ENCODE measurements around the gene MUSK. TPM values are rescaled to one million over a fixed set of nuclear protein-coding genes. Genes with fewer than 3 reads are reported as not detected.
"Not testable (repeated sequence)": the region's sequence is repeated elsewhere in the genome, so short reads cannot be mapped to it uniquely, and the experiment has no call there.

Gene MUSK
- total and polyA plus RNA-seq, 2 experiments from 2014 or later, result not detected

DNA sequence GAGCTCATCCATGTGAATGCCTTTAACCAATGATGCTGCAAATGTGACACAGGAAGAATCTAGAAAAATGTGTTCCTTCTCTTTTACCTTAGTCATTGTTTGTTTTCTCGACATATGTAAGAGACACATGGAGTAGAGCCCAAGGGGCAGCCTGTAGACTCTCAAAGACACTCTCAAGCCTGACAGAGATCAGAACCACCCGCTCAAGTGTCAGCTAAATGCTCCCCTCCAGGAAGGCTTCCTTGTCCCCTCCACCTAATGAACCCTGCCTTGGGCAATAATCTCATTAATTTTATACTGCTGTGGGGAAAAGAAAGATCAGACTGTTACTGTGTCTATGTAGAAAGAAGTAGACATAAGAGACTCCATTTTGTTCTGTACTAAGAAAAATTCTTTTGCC, 157.4 kb downstream of the MUSK start:
- TF ChIP-seq ZNF114 (CRISPR knock-in tag; IDR thresholded peaks at IDR 0.05), result peak; percentile 57; the same call in 1 of the 2 replicates
- no peak for TF ChIP-seq CREB1 (CRISPR knock-in tag; IDR thresholded peaks at IDR 0.05; ENCODE audit: low read depth)
- H3K36me3 Mint-ChIP-seq (ENCODE audit: low read depth), result peaks cover 14% of the 10 kb centered on the region; the same call in 2 of the 3 replicates
- H3K27ac ChIP-seq (ENCODE audit: low read depth), result peak overlapping the region; percentile 76; the same call in 1 of the 2 replicates
- H3K4me3 ChIP-seq, result no peak overlapping the region
- no peak overlapping the region for H3K4me2 ChIP-seq
- peaks cover 14% of the 10 kb centered on the region; the same call in 2 of the 3 replicates for H3K4me1 Mint-ChIP-seq
- peak overlapping the region; percentile 91; the same call in 1 of the 2 replicates for H2AFZ ChIP-seq
- no peaks in the 10 kb centered on the region for H3K79me2 ChIP-seq (replicated peaks; ENCODE audit: insufficient read depth)
- H3K9me2 ChIP-seq (ENCODE audit: insufficient read depth), result 0 out of 2 replicates have a peak, but pooled peaks cover 4% of the 10 kb centered on the region
- no peaks in the 10 kb centered on the region for H3K27me3 ChIP-seq (ENCODE audit: insufficient read depth)
- H3K27me3 Mint-ChIP-seq (ENCODE audit: insufficient read depth, low read depth, poor library complexity), result peaks cover 7% of the 10 kb centered on the region
- 0 out of 2 replicates have a peak overlapping the region, but pooled peaks have one; percentile 68 for H3K27ac Mint-ChIP-seq
- H3K36me3 ChIP-seq (ENCODE audit: insufficient read depth), result no peaks in the 10 kb centered on the region
- no peaks in the 10 kb centered on the region for H4K20me1 ChIP-seq (replicated peaks; ENCODE audit: insufficient read depth)
- DNase-seq (ENCODE audit: low spot score) (peak; percentile 6), ATAC-seq (peak; percentile 40; the same call in 2 of the 3 replicates)
- H3F3A ChIP-seq (replicated peaks; ENCODE audit: low read depth), result no peaks in the 10 kb centered on the region
- no peak overlapping the region for H3K4me3 Mint-ChIP-seq
- peaks cover 13% of the 10 kb centered on the region; the same call in 2 of the 3 replicates for H3K9me3 Mint-ChIP-seq
- H3K4me1 ChIP-seq (ENCODE audit: insufficient read depth), result peaks cover 6% of the 10 kb centered on the region

DNA sequence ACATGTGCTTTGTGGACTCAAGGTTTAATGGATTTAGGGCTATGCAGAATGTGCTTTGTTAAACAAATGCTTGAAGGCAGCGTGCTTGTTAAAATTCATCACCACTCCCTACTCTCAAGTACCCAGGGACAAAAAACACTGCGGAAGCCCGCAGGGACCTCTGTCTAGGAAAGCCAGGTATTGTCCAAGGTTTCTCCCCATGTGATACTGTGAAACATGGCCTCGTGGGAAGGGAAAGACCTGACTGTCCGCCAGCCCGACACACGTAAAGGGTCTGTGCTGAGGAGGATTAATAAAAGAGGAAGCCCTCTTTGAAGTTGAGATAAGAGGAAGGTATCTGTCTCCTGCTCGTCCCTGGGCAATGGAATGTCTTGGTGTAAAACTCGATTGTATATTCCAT, 157.8 kb downstream of the MUSK start:
- not testable (repeated sequence) for ATAC-seq; H3K9me2 ChIP-seq (ENCODE audit: insufficient read depth); H3K27me3 Mint-ChIP-seq (ENCODE audit: insufficient read depth, low read depth, poor library complexity); H3K79me2 ChIP-seq (replicated peaks; ENCODE audit: insufficient read depth); H2AFZ ChIP-seq; H3K27ac ChIP-seq (ENCODE audit: low read depth); H3K36me3 ChIP-seq (ENCODE audit: insufficient read depth); H3F3A ChIP-seq (replicated peaks; ENCODE audit: low read depth); H3K27me3 ChIP-seq (ENCODE audit: insufficient read depth); H3K27ac Mint-ChIP-seq; H3K4me1 ChIP-seq (ENCODE audit: insufficient read depth); H4K20me1 ChIP-seq (replicated peaks; ENCODE audit: insufficient read depth); H3K4me2 ChIP-seq; H3K4me3 Mint-ChIP-seq; H3K4me3 ChIP-seq
- DNase-seq (ENCODE audit: low spot score), result peak; percentile 45
- Mint-ChIP-seq H3K4me1 (peaks cover 14% of the 10 kb centered on the region; the same call in 2 of the 3 replicates), H3K36me3 (ENCODE audit: low read depth) (peaks cover 14% of the 10 kb centered on the region; the same call in 2 of the 3 replicates), H3K9me3 (peaks cover 13% of the 10 kb centered on the region; the same call in 2 of the 3 replicates)

DNA sequence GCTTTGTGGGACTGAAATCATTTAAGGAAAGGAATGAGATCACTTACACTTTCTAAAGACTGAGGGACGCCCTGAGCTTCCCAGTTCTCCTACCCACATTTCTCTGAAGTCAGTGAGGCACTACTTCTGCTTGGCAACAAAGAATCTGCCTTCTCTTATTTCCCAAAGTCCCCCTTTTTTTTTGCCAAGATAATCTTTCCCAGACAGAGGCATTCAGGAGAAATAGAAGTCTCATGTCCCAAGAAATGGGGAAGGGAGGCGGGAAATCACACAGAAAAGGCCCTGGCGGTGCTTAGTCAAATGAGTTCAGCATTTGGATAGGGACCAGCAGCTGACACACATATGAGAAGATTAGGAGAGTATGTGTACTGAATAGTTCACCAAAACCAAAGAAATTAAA, 159.7 kb downstream of the MUSK start:
- no peaks in the 10 kb centered on the region for H3K27me3 ChIP-seq (ENCODE audit: insufficient read depth)
- H3K4me1 ChIP-seq (ENCODE audit: insufficient read depth), result peaks cover 6% of the 10 kb centered on the region
- H3K36me3 ChIP-seq (ENCODE audit: insufficient read depth), result no peaks in the 10 kb centered on the region
- Mint-ChIP-seq H3K27me3 (ENCODE audit: insufficient read depth, low read depth, poor library complexity) (peaks cover 5% of the 10 kb centered on the region), H3K4me1 (peaks cover 14% of the 10 kb centered on the region; the same call in 2 of the 3 replicates), H3K4me3 (no peak overlapping the region), H3K27ac (no peak overlapping the region), H3K9me3 (peaks cover 10% of the 10 kb centered on the region; the same call in 2 of the 3 replicates), H3K36me3 (ENCODE audit: low read depth) (peaks cover 14% of the 10 kb centered on the region; the same call in 2 of the 3 replicates)
- H3K79me2 ChIP-seq (replicated peaks; ENCODE audit: insufficient read depth), result no peaks in the 10 kb centered on the region
- H3K27ac ChIP-seq (ENCODE audit: low read depth), result no peak overlapping the region
- H2AFZ ChIP-seq, result no peak overlapping the region
- no peak overlapping the region for H3K4me2 ChIP-seq
- DNase-seq (ENCODE audit: low spot score) (peak; percentile 11), ATAC-seq (no peak)
- no peak overlapping the region for H3K4me3 ChIP-seq
- H3F3A ChIP-seq (replicated peaks; ENCODE audit: low read depth), result no peaks in the 10 kb centered on the region
- H4K20me1 ChIP-seq (replicated peaks; ENCODE audit: insufficient read depth), result no peaks in the 10 kb centered on the region
- H3K9me2 ChIP-seq (ENCODE audit: insufficient read depth), result peaks cover 7% of the 10 kb centered on the region; the same call in 1 of the 2 replicates
- TF ChIP-seq ZNF114 (CRISPR knock-in tag; IDR thresholded peaks at IDR 0.05) (no peak), EZH2phosphoT487 (IDR thresholded peaks at IDR 0.05; ENCODE audit: unreplicated experiment) (no peak), JUNB (IDR thresholded peaks at IDR 0.05; ENCODE audit: unreplicated experiment) (no peak), CREB1 (CRISPR knock-in tag; IDR thresholded peaks at IDR 0.05; ENCODE audit: low read depth) (no peak)
- TF ChIP-seq, protein P1, sequence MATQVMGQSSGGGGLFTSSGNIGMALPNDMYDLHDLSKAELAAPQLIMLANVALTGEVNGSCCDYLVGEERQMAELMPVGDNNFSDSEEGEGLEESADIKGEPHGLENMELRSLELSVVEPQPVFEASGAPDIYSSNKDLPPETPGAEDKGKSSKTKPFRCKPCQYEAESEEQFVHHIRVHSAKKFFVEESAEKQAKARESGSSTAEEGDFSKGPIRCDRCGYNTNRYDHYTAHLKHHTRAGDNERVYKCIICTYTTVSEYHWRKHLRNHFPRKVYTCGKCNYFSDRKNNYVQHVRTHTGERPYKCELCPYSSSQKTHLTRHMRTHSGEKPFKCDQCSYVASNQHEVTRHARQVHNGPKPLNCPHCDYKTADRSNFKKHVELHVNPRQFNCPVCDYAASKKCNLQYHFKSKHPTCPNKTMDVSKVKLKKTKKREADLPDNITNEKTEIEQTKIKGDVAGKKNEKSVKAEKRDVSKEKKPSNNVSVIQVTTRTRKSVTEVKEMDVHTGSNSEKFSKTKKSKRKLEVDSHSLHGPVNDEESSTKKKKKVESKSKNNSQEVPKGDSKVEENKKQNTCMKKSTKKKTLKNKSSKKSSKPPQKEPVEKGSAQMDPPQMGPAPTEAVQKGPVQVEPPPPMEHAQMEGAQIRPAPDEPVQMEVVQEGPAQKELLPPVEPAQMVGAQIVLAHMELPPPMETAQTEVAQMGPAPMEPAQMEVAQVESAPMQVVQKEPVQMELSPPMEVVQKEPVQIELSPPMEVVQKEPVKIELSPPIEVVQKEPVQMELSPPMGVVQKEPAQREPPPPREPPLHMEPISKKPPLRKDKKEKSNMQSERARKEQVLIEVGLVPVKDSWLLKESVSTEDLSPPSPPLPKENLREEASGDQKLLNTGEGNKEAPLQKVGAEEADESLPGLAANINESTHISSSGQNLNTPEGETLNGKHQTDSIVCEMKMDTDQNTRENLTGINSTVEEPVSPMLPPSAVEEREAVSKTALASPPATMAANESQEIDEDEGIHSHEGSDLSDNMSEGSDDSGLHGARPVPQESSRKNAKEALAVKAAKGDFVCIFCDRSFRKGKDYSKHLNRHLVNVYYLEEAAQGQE (IDR thresholded peaks at IDR 0.05; ENCODE audit: unreplicated experiment), result peak; percentile 62
- TF ChIP-seq, protein P2, sequence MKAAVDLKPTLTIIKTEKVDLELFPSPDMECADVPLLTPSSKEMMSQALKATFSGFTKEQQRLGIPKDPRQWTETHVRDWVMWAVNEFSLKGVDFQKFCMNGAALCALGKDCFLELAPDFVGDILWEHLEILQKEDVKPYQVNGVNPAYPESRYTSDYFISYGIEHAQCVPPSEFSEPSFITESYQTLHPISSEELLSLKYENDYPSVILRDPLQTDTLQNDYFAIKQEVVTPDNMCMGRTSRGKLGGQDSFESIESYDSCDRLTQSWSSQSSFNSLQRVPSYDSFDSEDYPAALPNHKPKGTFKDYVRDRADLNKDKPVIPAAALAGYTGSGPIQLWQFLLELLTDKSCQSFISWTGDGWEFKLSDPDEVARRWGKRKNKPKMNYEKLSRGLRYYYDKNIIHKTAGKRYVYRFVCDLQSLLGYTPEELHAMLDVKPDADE (IDR thresholded peaks at IDR 0.05), result no peak
- TF ChIP-seq, protein P3, sequence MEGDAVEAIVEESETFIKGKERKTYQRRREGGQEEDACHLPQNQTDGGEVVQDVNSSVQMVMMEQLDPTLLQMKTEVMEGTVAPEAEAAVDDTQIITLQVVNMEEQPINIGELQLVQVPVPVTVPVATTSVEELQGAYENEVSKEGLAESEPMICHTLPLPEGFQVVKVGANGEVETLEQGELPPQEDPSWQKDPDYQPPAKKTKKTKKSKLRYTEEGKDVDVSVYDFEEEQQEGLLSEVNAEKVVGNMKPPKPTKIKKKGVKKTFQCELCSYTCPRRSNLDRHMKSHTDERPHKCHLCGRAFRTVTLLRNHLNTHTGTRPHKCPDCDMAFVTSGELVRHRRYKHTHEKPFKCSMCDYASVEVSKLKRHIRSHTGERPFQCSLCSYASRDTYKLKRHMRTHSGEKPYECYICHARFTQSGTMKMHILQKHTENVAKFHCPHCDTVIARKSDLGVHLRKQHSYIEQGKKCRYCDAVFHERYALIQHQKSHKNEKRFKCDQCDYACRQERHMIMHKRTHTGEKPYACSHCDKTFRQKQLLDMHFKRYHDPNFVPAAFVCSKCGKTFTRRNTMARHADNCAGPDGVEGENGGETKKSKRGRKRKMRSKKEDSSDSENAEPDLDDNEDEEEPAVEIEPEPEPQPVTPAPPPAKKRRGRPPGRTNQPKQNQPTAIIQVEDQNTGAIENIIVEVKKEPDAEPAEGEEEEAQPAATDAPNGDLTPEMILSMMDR (conservative IDR thresholded peaks at IDR 0.05; ENCODE audit: low read depth in 2 of 2), result no peak

Measured in GM23338 (cell line).